ENCODE results near the gene TMEM178B. TPM values are rescaled to one million over a fixed set of nuclear protein-coding genes. Genes with fewer than 3 reads are reported as not detected.

Gene TMEM178B
- total RNA-seq, 1 experiment from 2014 or later: not detected

DNA sequence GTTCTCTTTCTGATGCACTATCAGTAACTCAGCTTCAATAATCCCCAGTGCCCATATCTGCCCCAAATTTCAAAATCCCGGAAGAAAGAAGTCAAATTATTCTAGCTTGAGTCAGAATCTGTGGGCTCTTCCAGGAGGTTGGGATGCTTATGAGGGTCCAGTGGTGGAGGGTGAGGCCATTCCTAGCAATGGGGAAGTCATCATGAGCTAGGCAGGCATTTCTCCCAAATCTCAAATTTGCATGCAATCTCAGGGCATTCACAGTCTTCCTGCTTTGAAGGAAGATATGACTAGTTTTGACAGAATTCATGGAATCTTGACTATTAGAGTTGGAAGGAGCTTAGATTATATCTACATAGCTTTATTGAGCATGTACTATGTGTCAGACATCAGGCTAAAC is 313.0 kb downstream of the TMEM178B start:
- H4K20me1 ChIP-seq (ENCODE audit: insufficient read depth, low read depth, low read length): no peaks in the 10 kb centered on the region

DNA sequence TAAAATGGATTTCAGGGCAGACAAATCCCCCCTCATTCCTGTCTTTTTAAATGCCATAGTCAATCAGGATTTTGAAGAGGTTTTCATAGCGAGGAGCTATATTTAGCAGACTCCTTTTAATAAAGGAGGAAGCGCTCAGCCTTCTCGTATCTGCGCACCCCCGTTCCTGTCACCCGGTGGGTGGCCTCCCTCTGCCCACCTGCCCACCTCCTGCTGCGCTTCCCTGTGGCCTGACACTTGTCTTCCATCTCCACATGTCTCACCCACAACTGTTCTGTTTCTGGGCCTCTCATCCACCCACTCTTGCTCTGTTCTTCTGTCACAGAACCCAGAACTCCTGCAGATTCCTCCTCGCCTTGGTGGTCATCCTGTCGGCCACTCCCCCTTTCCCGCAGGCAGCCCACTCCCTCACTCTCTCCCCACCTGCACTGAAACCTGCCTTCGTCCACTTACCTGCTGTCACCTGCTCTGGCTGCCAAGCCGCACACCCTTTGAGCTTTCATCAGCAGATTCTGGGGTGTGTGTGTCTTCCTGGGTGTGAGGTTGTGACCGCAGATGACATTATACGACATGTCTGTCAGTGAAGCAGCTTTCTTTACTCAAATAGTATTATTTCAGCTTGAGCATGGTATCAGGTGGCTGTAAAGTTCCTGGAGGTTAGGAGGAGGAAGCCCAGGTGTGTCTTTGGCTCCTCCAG is 313.8 kb downstream of the TMEM178B start:
- Histone ChIP-seq H3K9me3 (ENCODE audit: low read length) (no peaks in the 10 kb centered on the region), H4K20me1 (ENCODE audit: insufficient read depth, low read depth, low read length) (no peaks in the 10 kb centered on the region), H3K9ac (ENCODE audit: low read length) (no peak overlapping the region), H3K4me2 (ENCODE audit: low read depth, low read length, poor library complexity, severe bottlenecking) (no peak overlapping the region), H3K4me3 (ENCODE audit: low read length) (no peak overlapping the region), H3K4me1 (ENCODE audit: low read length) (no peaks in the 10 kb centered on the region), H3K9me2 (replicated peaks; ENCODE audit: insufficient read depth, low read length) (no peaks in the 10 kb centered on the region), H3K36me3 (ENCODE audit: insufficient read depth, low read length) (no peaks in the 10 kb centered on the region), H3K27ac (ENCODE audit: low read length) (no peak overlapping the region), H3K79me2 (ENCODE audit: low read length) (no peaks in the 10 kb centered on the region), H3K27me3 (ENCODE audit: low read length) (no peaks in the 10 kb centered on the region), H2AFZ (ENCODE audit: low read length) (no peak overlapping the region)
- no peak for DNase-seq

More for the DNA sequence above, 313.0 kb downstream of the TMEM178B start:
- H3K36me3 ChIP-seq (ENCODE audit: insufficient read depth, low read length): no peaks in the 10 kb centered on the region
- H3K9ac ChIP-seq (ENCODE audit: low read length): no peak overlapping the region
- no peaks in the 10 kb centered on the region for H3K9me3 ChIP-seq (ENCODE audit: low read length)
- no peaks in the 10 kb centered on the region for H3K4me1 ChIP-seq (ENCODE audit: low read length)
- no peak overlapping the region for H3K4me2 ChIP-seq (ENCODE audit: low read depth, low read length, poor library complexity, severe bottlenecking)
- no peak overlapping the region for H3K27ac ChIP-seq (ENCODE audit: low read length)
- no peak for DNase-seq
- H3K27me3 ChIP-seq (ENCODE audit: low read length): no peaks in the 10 kb centered on the region
- no peaks in the 10 kb centered on the region for H3K9me2 ChIP-seq (replicated peaks; ENCODE audit: insufficient read depth, low read length)
- H3K4me3 ChIP-seq (ENCODE audit: low read length): no peak overlapping the region
- H3K79me2 ChIP-seq (ENCODE audit: low read length): no peaks in the 10 kb centered on the region
- H2AFZ ChIP-seq (ENCODE audit: low read length): no peak overlapping the region

DNA sequence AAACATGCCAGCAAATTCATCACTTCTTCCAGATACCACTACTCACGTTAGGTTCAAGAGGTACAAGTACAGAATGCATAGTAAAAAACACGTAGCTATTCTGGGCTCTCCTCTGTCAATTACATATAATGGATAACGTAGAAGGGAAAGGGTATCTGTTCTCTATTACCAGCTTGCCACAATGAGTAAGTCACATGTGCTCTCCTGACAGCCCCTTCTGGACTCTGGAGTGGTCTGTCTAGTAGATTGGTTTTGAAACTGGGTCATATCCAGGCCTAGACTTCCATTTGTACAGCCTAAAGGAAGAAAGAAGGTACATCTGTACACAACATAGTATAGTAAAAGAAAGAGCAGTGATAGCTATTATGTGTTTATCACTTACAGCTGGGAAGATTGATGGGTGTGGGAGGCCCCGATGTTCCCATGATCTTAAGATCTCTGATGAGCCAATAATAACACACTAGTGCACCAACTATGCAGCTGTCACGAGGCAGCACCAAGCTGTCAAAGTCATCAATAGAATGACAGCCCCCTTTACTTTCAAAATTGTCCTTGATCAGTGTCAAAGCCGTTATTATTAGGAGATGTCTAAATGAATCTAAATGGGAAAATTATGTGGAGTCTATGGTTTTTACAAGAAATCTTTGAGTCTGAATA is 315.4 kb downstream of the TMEM178B start:
- H3K9me3 ChIP-seq (ENCODE audit: low read length): no peaks in the 10 kb centered on the region
- no peak for DNase-seq
- H3K79me2 ChIP-seq (ENCODE audit: low read length): no peaks in the 10 kb centered on the region
- no peak overlapping the region for H3K27ac ChIP-seq (ENCODE audit: low read length)
- no peaks in the 10 kb centered on the region for H3K36me3 ChIP-seq (ENCODE audit: insufficient read depth, low read length)
- H3K27me3 ChIP-seq (ENCODE audit: low read length): no peaks in the 10 kb centered on the region
- H3K9ac ChIP-seq (ENCODE audit: low read length): no peak overlapping the region
- no peak overlapping the region for H3K4me3 ChIP-seq (ENCODE audit: low read length)
- no peak overlapping the region for H3K4me2 ChIP-seq (ENCODE audit: low read depth, low read length, poor library complexity, severe bottlenecking)
- H2AFZ ChIP-seq (ENCODE audit: low read length): no peak overlapping the region
- no peaks in the 10 kb centered on the region for H3K9me2 ChIP-seq (replicated peaks; ENCODE audit: insufficient read depth, low read length)
- H4K20me1 ChIP-seq (ENCODE audit: insufficient read depth, low read depth, low read length): no peaks in the 10 kb centered on the region
- no peaks in the 10 kb centered on the region for H3K4me1 ChIP-seq (ENCODE audit: low read length)

DNA sequence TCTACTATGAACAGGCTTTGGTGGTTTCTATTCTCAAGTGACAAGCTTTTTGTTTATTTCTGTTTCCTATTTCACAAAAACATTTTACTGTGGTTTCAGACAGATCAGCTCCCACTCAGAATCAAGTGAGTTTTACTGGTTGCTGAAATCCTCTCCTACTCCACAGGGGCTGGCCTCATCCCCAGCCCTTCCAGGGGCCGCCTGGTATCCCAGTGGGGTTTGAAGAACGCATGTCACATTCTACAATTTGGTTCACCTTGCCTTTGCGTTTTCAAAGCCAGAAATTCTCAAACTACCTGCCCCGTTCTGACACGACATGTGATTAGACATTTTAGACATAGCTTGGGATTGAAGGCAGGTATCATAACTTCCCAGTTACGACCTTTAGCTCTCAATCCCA is 316.5 kb downstream of the TMEM178B start:
- DNase-seq: no peak
- H3K79me2 ChIP-seq (ENCODE audit: low read length): no peaks in the 10 kb centered on the region
- no peak overlapping the region for H3K27ac ChIP-seq (ENCODE audit: low read length)
- no peaks in the 10 kb centered on the region for H3K9me3 ChIP-seq (ENCODE audit: low read length)
- H3K4me3 ChIP-seq (ENCODE audit: low read length): no peak overlapping the region
- no peaks in the 10 kb centered on the region for H3K4me1 ChIP-seq (ENCODE audit: low read length)
- no peaks in the 10 kb centered on the region for H3K36me3 ChIP-seq (ENCODE audit: insufficient read depth, low read length)
- H3K4me2 ChIP-seq (ENCODE audit: low read depth, low read length, poor library complexity, severe bottlenecking): no peak overlapping the region
- no peak overlapping the region for H2AFZ ChIP-seq (ENCODE audit: low read length)
- H3K9ac ChIP-seq (ENCODE audit: low read length): no peak overlapping the region
- no peaks in the 10 kb centered on the region for H4K20me1 ChIP-seq (ENCODE audit: insufficient read depth, low read depth, low read length)
- H3K9me2 ChIP-seq (replicated peaks; ENCODE audit: insufficient read depth, low read length): no peaks in the 10 kb centered on the region
- H3K27me3 ChIP-seq (ENCODE audit: low read length): no peaks in the 10 kb centered on the region

DNA sequence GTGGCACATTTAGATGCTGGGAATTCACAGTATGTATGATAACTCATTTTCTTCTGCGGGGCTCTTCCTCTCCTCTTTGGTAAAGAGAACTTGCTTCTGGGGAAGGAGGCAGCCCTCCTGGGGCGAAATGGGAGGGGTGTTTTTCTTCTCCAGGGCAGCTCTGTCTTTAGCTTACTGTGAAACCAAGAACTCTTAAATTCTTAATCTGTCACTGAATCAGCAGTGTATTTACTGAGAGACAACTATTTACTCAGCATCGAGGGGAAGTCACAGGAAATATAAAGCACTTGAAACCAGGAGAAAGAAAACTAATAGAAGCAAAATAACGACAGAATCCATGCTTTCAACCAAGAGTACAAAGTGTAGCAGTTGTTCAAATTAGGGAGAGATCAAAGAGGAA is 319.2 kb downstream of the TMEM178B start:
- Histone ChIP-seq H3K4me2 (ENCODE audit: low read depth, low read length, poor library complexity, severe bottlenecking) (no peak overlapping the region), H3K79me2 (ENCODE audit: low read length) (no peaks in the 10 kb centered on the region), H3K27me3 (ENCODE audit: low read length) (no peaks in the 10 kb centered on the region), H3K9me3 (ENCODE audit: low read length) (no peaks in the 10 kb centered on the region), H3K9ac (ENCODE audit: low read length) (no peak overlapping the region), H3K36me3 (ENCODE audit: insufficient read depth, low read length) (no peaks in the 10 kb centered on the region), H3K4me3 (ENCODE audit: low read length) (no peak overlapping the region), H3K4me1 (ENCODE audit: low read length) (no peaks in the 10 kb centered on the region), H4K20me1 (ENCODE audit: insufficient read depth, low read depth, low read length) (no peaks in the 10 kb centered on the region), H2AFZ (ENCODE audit: low read length) (no peak overlapping the region), H3K9me2 (replicated peaks; ENCODE audit: insufficient read depth, low read length) (no peaks in the 10 kb centered on the region), H3K27ac (ENCODE audit: low read length) (no peak overlapping the region)
- DNase-seq: no peak

DNA sequence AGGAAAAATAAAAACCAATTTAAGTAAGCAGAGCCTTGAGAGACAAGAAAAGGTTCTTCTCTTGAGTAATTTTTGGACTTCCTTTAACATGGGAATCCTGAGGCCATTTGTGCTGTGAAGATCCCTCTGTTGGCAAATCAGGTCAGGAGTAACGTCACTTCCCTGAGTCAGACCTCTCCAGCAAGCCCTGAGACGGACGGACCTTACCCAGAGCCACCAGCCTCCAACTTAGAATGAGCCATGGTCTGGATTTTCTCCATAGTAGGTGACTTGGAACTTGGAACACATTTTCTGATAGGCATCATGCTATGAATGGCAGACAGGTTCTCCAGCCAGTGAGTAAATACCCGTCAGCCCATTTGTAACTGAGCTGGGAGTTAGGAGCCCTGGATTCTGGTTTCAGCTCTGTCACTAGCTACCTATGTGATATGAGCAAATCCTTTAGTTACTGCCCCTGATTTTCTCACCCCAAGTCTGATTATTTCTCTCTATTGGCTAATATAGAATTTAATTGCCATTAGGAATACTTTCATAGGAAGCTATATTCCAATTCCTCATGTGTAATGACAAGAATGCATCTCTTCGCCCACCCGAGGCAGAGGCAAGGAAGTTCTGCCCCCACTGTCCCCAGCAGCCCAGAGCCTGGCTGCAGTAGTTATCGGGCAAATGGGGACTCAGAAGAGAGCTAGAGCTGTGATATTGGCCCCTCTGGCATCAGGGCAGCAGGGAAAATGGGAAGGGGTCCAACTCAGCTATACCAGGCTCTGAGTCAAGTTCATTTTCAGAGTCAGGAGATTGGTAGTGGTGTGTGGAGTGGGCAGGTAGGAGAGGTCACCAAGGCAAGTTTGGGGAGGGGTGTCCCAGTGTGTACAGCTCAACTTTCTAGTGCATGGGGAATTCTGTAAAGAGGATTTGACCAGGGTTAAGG is 323.6 kb downstream of the TMEM178B start:
- H3K4me2 ChIP-seq (ENCODE audit: low read depth, low read length, poor library complexity, severe bottlenecking): no peak overlapping the region

DNA sequence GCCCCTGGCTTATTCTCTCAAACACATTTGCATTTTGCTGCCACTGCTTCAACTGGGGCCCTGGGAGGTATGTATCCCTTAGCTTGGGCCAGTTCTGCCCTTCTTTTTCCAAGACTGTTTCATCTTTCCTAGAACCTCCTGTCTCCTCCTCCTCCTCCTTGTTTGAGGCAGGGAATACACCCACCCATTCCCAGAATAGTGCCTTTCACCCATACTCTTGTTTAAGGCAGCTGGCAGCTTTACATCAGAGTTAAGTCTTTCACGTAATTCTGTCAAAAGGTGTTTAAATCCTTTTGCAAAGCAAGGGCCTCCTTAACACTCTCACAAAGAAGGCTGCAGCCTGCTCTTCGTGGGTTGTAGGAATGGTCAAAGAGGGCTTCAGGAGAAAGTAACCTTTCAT is 326.5 kb downstream of the TMEM178B start:
- Histone ChIP-seq H3K79me2 (ENCODE audit: low read length) (no peaks in the 10 kb centered on the region), H3K36me3 (ENCODE audit: insufficient read depth, low read length) (no peaks in the 10 kb centered on the region), H3K4me2 (ENCODE audit: low read depth, low read length, poor library complexity, severe bottlenecking) (no peak overlapping the region), H3K27me3 (ENCODE audit: low read length) (no peaks in the 10 kb centered on the region), H3K9me2 (replicated peaks; ENCODE audit: insufficient read depth, low read length) (no peaks in the 10 kb centered on the region), H3K4me1 (ENCODE audit: low read length) (no peaks in the 10 kb centered on the region), H4K20me1 (ENCODE audit: insufficient read depth, low read depth, low read length) (no peaks in the 10 kb centered on the region), H3K9ac (ENCODE audit: low read length) (no peak overlapping the region), H3K9me3 (ENCODE audit: low read length) (no peaks in the 10 kb centered on the region), H3K4me3 (ENCODE audit: low read length) (no peak overlapping the region), H2AFZ (ENCODE audit: low read length) (no peak overlapping the region), H3K27ac (ENCODE audit: low read length) (no peak overlapping the region)
- no peak for DNase-seq

More for the DNA sequence above, 323.6 kb downstream of the TMEM178B start:
- Histone ChIP-seq H4K20me1 (ENCODE audit: insufficient read depth, low read depth, low read length) (no peaks in the 10 kb centered on the region), H3K4me1 (ENCODE audit: low read length) (no peaks in the 10 kb centered on the region), H3K79me2 (ENCODE audit: low read length) (no peaks in the 10 kb centered on the region), H3K9ac (ENCODE audit: low read length) (no peak overlapping the region), H3K4me3 (ENCODE audit: low read length) (no peak overlapping the region), H3K36me3 (ENCODE audit: insufficient read depth, low read length) (no peaks in the 10 kb centered on the region), H3K9me2 (replicated peaks; ENCODE audit: insufficient read depth, low read length) (no peaks in the 10 kb centered on the region), H3K9me3 (ENCODE audit: low read length) (no peaks in the 10 kb centered on the region), H3K27me3 (ENCODE audit: low read length) (no peaks in the 10 kb centered on the region), H3K27ac (ENCODE audit: low read length) (no peak overlapping the region), H2AFZ (ENCODE audit: low read length) (no peak overlapping the region)
- DNase-seq: no peak

All from Karpas-422 (cell line).